PC-9 (cell line): ENCODE data around the gene SUOX. TPM values are rescaled to one million over a fixed set of nuclear protein-coding genes. Genes with fewer than 3 reads are reported as not detected.

Experiments used
- BruUV-seq: library from RNA; stranded (reverse); fragments of 400-500 nt; replicated peaks from 2 replicates; lab custom pipeline; 2021; lab: Mats Ljungman, UMichigan
- CTCF ChIA-PET: fragments of 300-600 bp; sonication (Branson Sonifier 250); formaldehyde crosslinking; loops from one replicate; lab custom pipeline; 2022; ENCODE audit warnings: antibody characterized with exemption; lab: Charles Lee
- POLR2A ChIA-PET: fragments of 300-600 bp; sonication (Branson Sonifier 250); formaldehyde crosslinking; loops from one replicate; lab custom pipeline; 2022; ENCODE audit warnings: antibody characterized with exemption; ENCODE audit not compliant: unreplicated experiment; lab: Charles Lee
- DNase-seq, 2 experiments: peaks; one replicate each; pipeline versions ENCODE4 v3.0.0 to v3.0.0-alpha.2; 2015 to 2022; ENCODE audit warnings: mixed read lengths in 1 of 2
- H2AFZ ChIP-seq: fragments of 200-600 bp; sonication (generic); 2 replicates; pipeline ENCODE4 v1.8.1; 2017; ENCODE audit warnings: antibody characterized with exemption
- H3F3A ChIP-seq: fragments of 200-600 bp; sonication (generic); 2 replicates; pipeline ENCODE4 v1.8.1; 2017; ENCODE audit warnings: antibody characterized with exemption, mild to moderate bottlenecking, low read depth; ENCODE audit not compliant: insufficient read depth
- H3K27ac ChIP-seq: fragments of 200-600 bp; sonication (generic); 2 replicates; pipeline ENCODE4 v1.6.1; 2016; ENCODE audit warnings: mixed run types
- H3K27me3 ChIP-seq: fragments of 200-600 bp; sonication (generic); 2 replicates; pipeline ENCODE4 v1.6.1; 2016; ENCODE audit warnings: low read depth, mixed run types; ENCODE audit not compliant: insufficient read depth
- H3K36me3 ChIP-seq: fragments of 200-600 bp; sonication (generic); 2 replicates; pipeline ENCODE4 v1.6.1; 2016; ENCODE audit warnings: low read depth, mixed run types
- H3K4me1 ChIP-seq: fragments of 200-600 bp; sonication (generic); replicated peaks from 2 replicates; pipeline ENCODE4 v1.6.1; 2016; ENCODE audit warnings: mixed run types; ENCODE audit not compliant: insufficient read depth
- H3K4me2 ChIP-seq: fragments of 200-600 bp; sonication (generic); 2 replicates; pipeline ENCODE4 v1.6.1; 2017; ENCODE audit warnings: mixed run types
- H3K4me3 ChIP-seq: fragments of 200-600 bp; sonication (generic); 2 replicates; pipeline ENCODE4 v1.6.1; 2016; ENCODE audit warnings: mixed run types
- H3K79me2 ChIP-seq: fragments of 200-600 bp; sonication (generic); 2 replicates; pipeline ENCODE4 v1.6.1; 2017; ENCODE audit warnings: low read depth, mixed run types
- H3K9me2 ChIP-seq: fragments of 200-600 bp; sonication (generic); 2 replicates; pipeline ENCODE4 v1.8.1; 2017; ENCODE audit warnings: mild to moderate bottlenecking; ENCODE audit not compliant: insufficient read depth
- H3K9me3 ChIP-seq: fragments of 200-600 bp; sonication (generic); 2 replicates; pipeline ENCODE4 v1.8.1; 2016; ENCODE audit warnings: low read depth; ENCODE audit not compliant: insufficient read depth
- H4K20me1 ChIP-seq: fragments of 200-600 bp; sonication (generic); 2 replicates; pipeline ENCODE4 v1.8.1; 2017; ENCODE audit not compliant: insufficient read depth
- EZH2 ChIP-seq: fragments of 200-600 bp; sonication (generic); IDR thresholded peaks from 2 replicates; pipeline ENCODE4 v1.8.0; 2017; ENCODE audit warnings: antibody characterized with exemption, low read depth
- intact Hi-C: fragments of 100-400 bp; cut with micrococcal nuclease; formaldehyde crosslinking; loops from one replicate; pipeline ENCODE4 v1.10.0; 2022; ENCODE audit not compliant: unreplicated experiment
- total RNA-seq: library from RNA; stranded (reverse); gene quantifications from 2 replicates; pipeline ENCODE4 v1.2.3, GENCODE V29; 2021
- TF ChIP-seq, protein P1 (sequence below): fragments of 200-600 bp; sonication (generic); conservative IDR thresholded peaks from 2 replicates; pipeline ENCODE4 v1.6.1; 2017; ENCODE audit warnings: mixed run types, antibody characterized with exemption, mild to moderate bottlenecking, moderate library complexity

SUOX gene
- total RNA-seq, 1 experiment from 2014 or later, result 22.7 TPM

DNA sequence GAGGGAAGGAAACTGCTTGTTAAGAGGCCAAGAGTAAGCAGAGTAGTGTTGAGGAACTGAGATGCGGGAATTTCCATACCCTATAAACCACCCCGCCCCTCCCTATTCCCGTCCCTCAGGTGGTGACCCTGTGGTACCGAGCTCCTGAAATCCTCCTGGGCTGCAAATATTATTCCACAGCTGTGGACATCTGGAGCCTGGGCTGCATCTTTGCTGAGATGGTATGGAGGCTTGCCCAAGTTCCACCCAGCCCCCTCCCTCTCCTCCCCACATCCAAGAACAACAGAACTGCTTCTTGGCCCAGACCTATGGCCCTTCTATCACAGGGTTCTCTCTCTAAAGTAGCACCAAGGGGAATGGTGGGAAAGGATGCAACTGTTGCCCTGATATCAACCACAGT lies 27.7 kb upstream of the SUOX start:
- Histone ChIP-seq H3K79me2 (peaks cover 28% of the 10 kb centered on the region), H3K36me3 (peaks cover 10% of the 10 kb centered on the region; the same call in 1 of the 2 replicates), H3K27ac (no peak overlapping the region), H3K27me3 (no peaks in the 10 kb centered on the region), H3K9me2 (no peaks in the 10 kb centered on the region), H3K4me3 (no peak overlapping the region), H4K20me1 (no peaks in the 10 kb centered on the region), H3K4me2 (no peak overlapping the region), H2AFZ (no peak overlapping the region), H3K4me1 (peaks cover 41% of the 10 kb centered on the region), H3K9me3 (no peaks in the 10 kb centered on the region), H3F3A (peaks cover 25% of the 10 kb centered on the region)
- ChIA-PET CTCF (no interaction called here), POLR2A (no interaction called here)
- TF ChIP-seq, protein P1, sequence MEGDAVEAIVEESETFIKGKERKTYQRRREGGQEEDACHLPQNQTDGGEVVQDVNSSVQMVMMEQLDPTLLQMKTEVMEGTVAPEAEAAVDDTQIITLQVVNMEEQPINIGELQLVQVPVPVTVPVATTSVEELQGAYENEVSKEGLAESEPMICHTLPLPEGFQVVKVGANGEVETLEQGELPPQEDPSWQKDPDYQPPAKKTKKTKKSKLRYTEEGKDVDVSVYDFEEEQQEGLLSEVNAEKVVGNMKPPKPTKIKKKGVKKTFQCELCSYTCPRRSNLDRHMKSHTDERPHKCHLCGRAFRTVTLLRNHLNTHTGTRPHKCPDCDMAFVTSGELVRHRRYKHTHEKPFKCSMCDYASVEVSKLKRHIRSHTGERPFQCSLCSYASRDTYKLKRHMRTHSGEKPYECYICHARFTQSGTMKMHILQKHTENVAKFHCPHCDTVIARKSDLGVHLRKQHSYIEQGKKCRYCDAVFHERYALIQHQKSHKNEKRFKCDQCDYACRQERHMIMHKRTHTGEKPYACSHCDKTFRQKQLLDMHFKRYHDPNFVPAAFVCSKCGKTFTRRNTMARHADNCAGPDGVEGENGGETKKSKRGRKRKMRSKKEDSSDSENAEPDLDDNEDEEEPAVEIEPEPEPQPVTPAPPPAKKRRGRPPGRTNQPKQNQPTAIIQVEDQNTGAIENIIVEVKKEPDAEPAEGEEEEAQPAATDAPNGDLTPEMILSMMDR, result no peak
- TF ChIP-seq EZH2, result no peak
- intact Hi-C loops, result no loop called here
- no TSS peak for BruUV-seq
- no peak for DNase-seq

DNA sequence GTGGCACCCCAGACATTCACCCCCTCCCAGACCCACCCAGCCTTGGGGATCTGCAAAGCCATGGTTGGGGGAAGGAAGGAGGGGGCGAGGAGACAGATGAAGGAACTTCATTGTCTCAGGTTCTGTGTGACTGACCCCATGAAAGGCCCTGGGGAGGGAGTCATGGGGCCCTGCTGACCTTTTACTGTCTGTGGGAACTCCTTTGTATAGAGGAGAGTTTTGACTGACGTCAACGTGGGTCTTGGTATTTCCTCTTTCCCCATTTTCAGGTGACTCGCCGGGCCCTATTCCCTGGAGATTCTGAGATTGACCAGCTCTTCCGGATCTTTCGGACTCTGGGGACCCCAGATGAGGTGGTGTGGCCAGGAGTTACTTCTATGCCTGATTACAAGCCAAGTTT lies 26.3 kb upstream of the SUOX start:
- intact Hi-C loops, result loop anchor here (5.0 kb wide), 1 partner anchor 147 kb away; the partner anchor contains the start of genes RPL41 and ZC3H10

DNA sequence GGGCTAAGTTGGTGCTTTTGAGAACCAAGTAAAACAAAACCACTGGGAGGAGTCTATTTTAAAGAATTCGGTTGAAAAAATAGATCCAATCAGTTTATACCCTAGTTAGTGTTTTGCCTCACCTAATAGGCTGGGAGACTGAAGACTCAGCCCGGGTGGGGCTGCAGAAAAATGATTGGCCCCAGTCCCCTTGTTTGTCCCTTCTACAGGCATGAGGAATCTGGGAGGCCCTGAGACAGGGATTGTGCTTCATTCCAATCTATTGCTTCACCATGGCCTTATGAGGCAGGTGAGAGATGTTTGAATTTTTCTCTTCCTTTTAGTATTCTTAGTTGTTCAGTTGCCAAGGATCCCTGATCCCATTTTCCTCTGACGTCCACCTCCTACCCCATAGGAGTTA lies 25.0 kb upstream of the SUOX start:
- Histone ChIP-seq H3K4me3 (peak overlapping the region; percentile 58; the same call in 1 of the 2 replicates), H3K9me2 (no peaks in the 10 kb centered on the region), H3K27me3 (no peaks in the 10 kb centered on the region), H3K9me3 (no peaks in the 10 kb centered on the region), H3K79me2 (peaks cover 48% of the 10 kb centered on the region), H3K4me2 (peak overlapping the region; percentile 88), H3F3A (peaks cover 19% of the 10 kb centered on the region), H3K27ac (peak overlapping the region; percentile 86), H4K20me1 (no peaks in the 10 kb centered on the region), H3K36me3 (peaks cover 10% of the 10 kb centered on the region; the same call in 1 of the 2 replicates), H3K4me1 (peaks cover 38% of the 10 kb centered on the region), H2AFZ (no peak overlapping the region)
- POLR2A ChIA-PET, result interaction anchor here (0.5 kb wide), 1 partner anchor 12 kb away, joined by 4 read pairs; no protein-coding TSS in a partner anchor
- TF ChIP-seq, protein P1, result no peak
- TF ChIP-seq EZH2, result no peak
- CTCF ChIA-PET, result interaction anchor here (0.6 kb wide), 1 partner anchor 250 kb away, joined by 3 read pairs; no protein-coding TSS in a partner anchor
- no TSS peak for BruUV-seq
- DNase-seq, result peak; percentile 83 to 94
- intact Hi-C loops, result loop anchor here (2.0 to 5.0 kb wide), 2 partner anchors 41 to 145 kb away; partner anchors contain the start of genes DGKA, RPL41 and ZC3H10

More for the DNA sequence above, 26.3 kb upstream of the SUOX start:
- H3K36me3 ChIP-seq, result peaks cover 10% of the 10 kb centered on the region; the same call in 1 of the 2 replicates
- H3K27ac ChIP-seq, result 0 out of 2 replicates have a peak overlapping the region, but pooled peaks have one; percentile 86
- H3F3A ChIP-seq, result peaks cover 22% of the 10 kb centered on the region
- CTCF ChIA-PET, result no interaction called here
- H3K79me2 ChIP-seq, result peaks cover 42% of the 10 kb centered on the region
- POLR2A ChIA-PET, result interaction anchor here (0.6 to 0.7 kb wide), 2 partner anchors 123 to 141 kb away, joined by 4 to 14 read pairs; partner anchors contain the start of gene DNAJC14
- no TSS peak for BruUV-seq
- DNase-seq, result no peak
- no peaks in the 10 kb centered on the region for H3K27me3 ChIP-seq
- H3K9me2 ChIP-seq, result no peaks in the 10 kb centered on the region
- H4K20me1 ChIP-seq, result no peaks in the 10 kb centered on the region
- H2AFZ ChIP-seq, result no peak overlapping the region
- H3K9me3 ChIP-seq, result no peaks in the 10 kb centered on the region
- no peak overlapping the region for H3K4me2 ChIP-seq
- TF ChIP-seq, protein P1, result no peak
- no peak for TF ChIP-seq EZH2
- peaks cover 45% of the 10 kb centered on the region for H3K4me1 ChIP-seq
- no peak overlapping the region for H3K4me3 ChIP-seq
